ENCODE measurements around the gene ULK3. TPM values are rescaled to one million over a fixed set of nuclear protein-coding genes. Genes with fewer than 3 reads are reported as not detected.

The ULK3 gene
- total RNA-seq, 1 experiment from 2014 or later: 38.9 TPM

GRCh38 chr15:74828835-74829234 is 14.1 kb downstream of the ULK3 start (continued):
- TF ChIP-seq, protein P1, sequence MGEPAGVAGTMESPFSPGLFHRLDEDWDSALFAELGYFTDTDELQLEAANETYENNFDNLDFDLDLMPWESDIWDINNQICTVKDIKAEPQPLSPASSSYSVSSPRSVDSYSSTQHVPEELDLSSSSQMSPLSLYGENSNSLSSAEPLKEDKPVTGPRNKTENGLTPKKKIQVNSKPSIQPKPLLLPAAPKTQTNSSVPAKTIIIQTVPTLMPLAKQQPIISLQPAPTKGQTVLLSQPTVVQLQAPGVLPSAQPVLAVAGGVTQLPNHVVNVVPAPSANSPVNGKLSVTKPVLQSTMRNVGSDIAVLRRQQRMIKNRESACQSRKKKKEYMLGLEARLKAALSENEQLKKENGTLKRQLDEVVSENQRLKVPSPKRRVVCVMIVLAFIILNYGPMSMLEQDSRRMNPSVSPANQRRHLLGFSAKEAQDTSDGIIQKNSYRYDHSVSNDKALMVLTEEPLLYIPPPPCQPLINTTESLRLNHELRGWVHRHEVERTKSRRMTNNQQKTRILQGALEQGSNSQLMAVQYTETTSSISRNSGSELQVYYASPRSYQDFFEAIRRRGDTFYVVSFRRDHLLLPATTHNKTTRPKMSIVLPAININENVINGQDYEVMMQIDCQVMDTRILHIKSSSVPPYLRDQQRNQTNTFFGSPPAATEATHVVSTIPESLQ (CRISPR knock-in tag; IDR thresholded peaks at IDR 0.05): no peak
- TF ChIP-seq ZNF263 (CRISPR knock-in tag; IDR thresholded peaks at IDR 0.05; ENCODE audit: low read depth) (no peak), MXD4 (CRISPR knock-in tag; IDR thresholded peaks at IDR 0.05; ENCODE audit: borderline replicate concordance) (no peak), FOXP1 (CRISPR knock-in tag; IDR thresholded peaks at IDR 0.05; ENCODE audit: borderline replicate concordance) (no peak)

DNA sequence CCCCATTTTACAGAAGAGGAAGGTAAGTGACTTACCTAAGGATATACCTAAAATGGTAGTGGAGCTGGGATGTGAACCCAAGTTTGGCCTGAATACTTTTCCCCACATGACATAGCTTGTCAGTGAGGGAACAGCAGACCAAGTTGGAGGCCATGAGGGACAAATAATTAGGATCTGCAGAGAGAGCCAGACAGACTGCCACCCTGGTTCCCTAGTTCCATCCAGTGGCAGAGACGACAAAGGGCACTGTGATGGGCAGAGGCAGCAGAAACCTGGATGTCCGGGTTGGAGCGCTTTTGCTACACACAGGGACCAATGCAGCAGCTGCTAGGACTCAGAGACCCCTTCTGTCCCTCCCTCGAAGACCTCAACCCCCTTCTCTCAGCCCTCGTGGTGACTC is 15.3 kb downstream of the ULK3 start:
- Mint-ChIP-seq H3K27me3 (ENCODE audit: low read depth) (peaks cover 57% of the 10 kb centered on the region), H3K4me1 (peaks cover 7% of the 10 kb centered on the region), H3K36me3 (no peaks in the 10 kb centered on the region), H3K27ac (no peak overlapping the region), H3K9me3 (no peaks in the 10 kb centered on the region), H3K4me3 (no peak overlapping the region)
- POLR2A ChIA-PET: interaction anchor here (0.6 kb wide), 1 partner anchor 18 kb away, joined by 8 read pairs; no protein-coding TSS in a partner anchor
- CTCF ChIA-PET: interaction anchor here (0.6 to 5.2 kb wide), 14 partner anchors 14 to 624 kb away, joined by 3 to 26 read pairs (median 6); partner anchors contain the start of genes FAM219B, SCAMP5 and ULK3
- ATAC-seq (no peak), DNase-seq (ENCODE audit: low spot score) (no peak)
- TF ChIP-seq CBFB (CRISPR knock-in tag; IDR thresholded peaks at IDR 0.05; ENCODE audit: low read depth) (no peak), NFATC4 (CRISPR knock-in tag; IDR thresholded peaks at IDR 0.05) (no peak), RORB (CRISPR knock-in tag; IDR thresholded peaks at IDR 0.05) (no peak), ZNF416 (CRISPR knock-in tag; IDR thresholded peaks at IDR 0.05) (no peak), GABPB1 (CRISPR knock-in tag; IDR thresholded peaks at IDR 0.05) (no peak), GTF2I (CRISPR knock-in tag; conservative IDR thresholded peaks at IDR 0.05) (no peak), MXD4 (CRISPR knock-in tag; IDR thresholded peaks at IDR 0.05; ENCODE audit: borderline replicate concordance) (no peak), NFE2L1 (CRISPR knock-in tag; IDR thresholded peaks at IDR 0.05) (no peak), NR1H2 (CRISPR knock-in tag; IDR thresholded peaks at IDR 0.05) (no peak)
- TF ChIP-seq, protein P2, sequence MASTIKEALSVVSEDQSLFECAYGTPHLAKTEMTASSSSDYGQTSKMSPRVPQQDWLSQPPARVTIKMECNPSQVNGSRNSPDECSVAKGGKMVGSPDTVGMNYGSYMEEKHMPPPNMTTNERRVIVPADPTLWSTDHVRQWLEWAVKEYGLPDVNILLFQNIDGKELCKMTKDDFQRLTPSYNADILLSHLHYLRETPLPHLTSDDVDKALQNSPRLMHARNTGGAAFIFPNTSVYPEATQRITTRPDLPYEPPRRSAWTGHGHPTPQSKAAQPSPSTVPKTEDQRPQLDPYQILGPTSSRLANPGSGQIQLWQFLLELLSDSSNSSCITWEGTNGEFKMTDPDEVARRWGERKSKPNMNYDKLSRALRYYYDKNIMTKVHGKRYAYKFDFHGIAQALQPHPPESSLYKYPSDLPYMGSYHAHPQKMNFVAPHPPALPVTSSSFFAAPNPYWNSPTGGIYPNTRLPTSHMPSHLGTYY (CRISPR knock-in tag; IDR thresholded peaks at IDR 0.05): no peak
- TF ChIP-seq, protein P3, sequence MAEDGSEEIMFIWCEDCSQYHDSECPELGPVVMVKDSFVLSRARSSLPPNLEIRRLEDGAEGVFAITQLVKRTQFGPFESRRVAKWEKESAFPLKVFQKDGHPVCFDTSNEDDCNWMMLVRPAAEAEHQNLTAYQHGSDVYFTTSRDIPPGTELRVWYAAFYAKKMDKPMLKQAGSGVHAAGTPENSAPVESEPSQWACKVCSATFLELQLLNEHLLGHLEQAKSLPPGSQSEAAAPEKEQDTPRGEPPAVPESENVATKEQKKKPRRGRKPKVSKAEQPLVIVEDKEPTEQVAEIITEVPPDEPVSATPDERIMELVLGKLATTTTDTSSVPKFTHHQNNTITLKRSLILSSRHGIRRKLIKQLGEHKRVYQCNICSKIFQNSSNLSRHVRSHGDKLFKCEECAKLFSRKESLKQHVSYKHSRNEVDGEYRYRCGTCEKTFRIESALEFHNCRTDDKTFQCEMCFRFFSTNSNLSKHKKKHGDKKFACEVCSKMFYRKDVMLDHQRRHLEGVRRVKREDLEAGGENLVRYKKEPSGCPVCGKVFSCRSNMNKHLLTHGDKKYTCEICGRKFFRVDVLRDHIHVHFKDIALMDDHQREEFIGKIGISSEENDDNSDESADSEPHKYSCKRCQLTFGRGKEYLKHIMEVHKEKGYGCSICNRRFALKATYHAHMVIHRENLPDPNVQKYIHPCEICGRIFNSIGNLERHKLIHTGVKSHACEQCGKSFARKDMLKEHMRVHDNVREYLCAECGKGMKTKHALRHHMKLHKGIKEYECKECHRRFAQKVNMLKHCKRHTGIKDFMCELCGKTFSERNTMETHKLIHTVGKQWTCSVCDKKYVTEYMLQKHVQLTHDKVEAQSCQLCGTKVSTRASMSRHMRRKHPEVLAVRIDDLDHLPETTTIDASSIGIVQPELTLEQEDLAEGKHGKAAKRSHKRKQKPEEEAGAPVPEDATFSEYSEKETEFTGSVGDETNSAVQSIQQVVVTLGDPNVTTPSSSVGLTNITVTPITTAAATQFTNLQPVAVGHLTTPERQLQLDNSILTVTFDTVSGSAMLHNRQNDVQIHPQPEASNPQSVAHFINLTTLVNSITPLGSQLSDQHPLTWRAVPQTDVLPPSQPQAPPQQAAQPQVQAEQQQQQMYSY (CRISPR knock-in tag; IDR thresholded peaks at IDR 0.05): no peak

DNA sequence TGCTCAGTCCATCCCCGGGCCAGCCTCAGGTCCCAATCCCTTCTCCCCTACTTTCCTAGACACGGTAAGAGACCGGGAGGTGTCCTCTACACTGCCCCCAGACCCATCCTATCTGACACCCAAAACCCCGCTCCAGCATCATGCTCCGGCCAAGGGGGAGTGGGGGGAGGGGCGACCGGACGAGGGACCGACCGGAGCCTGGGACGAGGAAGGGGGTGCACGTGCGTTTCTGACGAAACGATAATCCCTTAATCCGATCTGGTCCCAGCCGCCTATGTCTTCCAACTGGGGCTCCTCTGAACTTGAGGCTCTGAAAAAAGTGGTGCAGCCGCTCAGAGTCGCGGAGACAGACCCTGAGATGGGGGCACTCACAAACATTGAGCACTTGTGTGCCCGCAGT is 16.0 kb downstream of the ULK3 start:
- peaks cover 57% of the 10 kb centered on the region for H3K27me3 Mint-ChIP-seq (ENCODE audit: low read depth)
- ATAC-seq: peak; percentile 12
- H3K4me3 Mint-ChIP-seq: peak overlapping the region; percentile 47; the same call in 1 of the 2 replicates
- TF ChIP-seq MXD4 (CRISPR knock-in tag; IDR thresholded peaks at IDR 0.05; ENCODE audit: borderline replicate concordance): no peak
- TF ChIP-seq FOXJ3 (CRISPR knock-in tag; IDR thresholded peaks at IDR 0.05; ENCODE audit: borderline replicate concordance): no peak
- TF ChIP-seq ZBTB21 (CRISPR knock-in tag; IDR thresholded peaks at IDR 0.05; ENCODE audit: borderline replicate concordance): no peak
- TF ChIP-seq JUN (CRISPR knock-in tag; IDR thresholded peaks at IDR 0.05): no peak
- TF ChIP-seq ZNF263 (CRISPR knock-in tag; IDR thresholded peaks at IDR 0.05; ENCODE audit: low read depth): no peak
- no peak for TF ChIP-seq STAT6 (CRISPR knock-in tag; conservative IDR thresholded peaks at IDR 0.05; ENCODE audit: low read depth)
- TF ChIP-seq, protein P4, sequence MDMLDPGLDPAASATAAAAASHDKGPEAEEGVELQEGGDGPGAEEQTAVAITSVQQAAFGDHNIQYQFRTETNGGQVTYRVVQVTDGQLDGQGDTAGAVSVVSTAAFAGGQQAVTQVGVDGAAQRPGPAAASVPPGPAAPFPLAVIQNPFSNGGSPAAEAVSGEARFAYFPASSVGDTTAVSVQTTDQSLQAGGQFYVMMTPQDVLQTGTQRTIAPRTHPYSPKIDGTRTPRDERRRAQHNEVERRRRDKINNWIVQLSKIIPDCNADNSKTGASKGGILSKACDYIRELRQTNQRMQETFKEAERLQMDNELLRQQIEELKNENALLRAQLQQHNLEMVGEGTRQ (CRISPR knock-in tag; IDR thresholded peaks at IDR 0.05): no peak
- TF ChIP-seq IRF2 (CRISPR knock-in tag; IDR thresholded peaks at IDR 0.05; ENCODE audit: borderline replicate concordance, low read depth): no peak

More for the DNA sequence above, 16.0 kb downstream of the ULK3 start:
- DNase-seq (ENCODE audit: low spot score): peak; percentile 51
- Mint-ChIP-seq H3K36me3 (no peaks in the 10 kb centered on the region), H3K9me3 (no peaks in the 10 kb centered on the region), H3K27ac (no peak overlapping the region), H3K4me1 (peaks cover 7% of the 10 kb centered on the region)
- POLR2A ChIA-PET: interaction anchor here (0.5 to 1.1 kb wide), 2 partner anchors 16 to 67 kb away, joined by 3 to 5 read pairs; no protein-coding TSS in a partner anchor
- CTCF ChIA-PET: interaction anchor here (0.6 to 5.2 kb wide), 19 partner anchors 10 to 452 kb away, joined by 3 to 26 read pairs (median 6); partner anchors contain the start of genes FAM219B, RPP25, SCAMP5 and ULK3

All from WTC11 (cell line).